D341Med (cell line): Measurements from ENCODE around the gene COL25A1.
"Not testable (repeated sequence)": the region's sequence is repeated elsewhere in the genome, so short reads cannot be mapped to it uniquely, and the experiment has no call there.

Source experiments
- DNase-seq: peaks from one replicate; pipeline ENCODE4 v3.0.0; 2012; ENCODE audit warnings: low spot score

COL25A1 gene

DNA sequence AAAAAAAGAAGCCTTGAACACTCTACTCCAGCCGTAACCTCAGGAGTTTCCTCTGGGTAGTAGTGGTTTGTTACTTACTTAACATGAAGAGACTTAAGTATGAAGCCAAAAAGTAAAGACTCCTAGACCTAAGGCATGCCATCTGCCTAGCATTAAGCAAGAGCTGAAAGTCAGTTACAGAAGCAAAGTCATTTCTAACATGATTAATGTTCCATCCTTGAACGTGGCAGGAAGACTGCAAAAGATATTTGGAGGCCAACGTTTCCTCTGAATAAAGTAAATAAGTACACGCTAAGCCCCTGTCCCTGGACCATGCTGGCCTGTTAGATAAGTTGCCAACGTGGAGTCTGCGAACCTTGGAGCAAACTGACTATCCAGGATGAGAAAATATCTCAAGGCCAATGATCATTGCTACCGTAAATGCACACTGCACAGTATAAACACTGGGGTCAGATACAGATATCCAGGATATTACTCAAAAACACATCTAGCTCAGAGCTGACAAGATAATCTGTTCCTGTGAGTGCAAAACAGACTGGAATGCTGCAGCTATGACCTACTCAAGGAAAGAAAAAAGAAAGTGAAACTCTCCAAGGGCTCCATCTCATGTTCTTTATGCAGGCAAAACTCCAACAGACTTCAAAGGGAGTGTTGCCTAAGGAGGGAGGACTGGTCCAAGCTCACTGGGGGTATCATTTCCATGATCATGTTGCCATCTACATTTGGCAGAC lies 255.8 kb downstream of the COL25A1 start:
- DNase-seq = no peak

DNA sequence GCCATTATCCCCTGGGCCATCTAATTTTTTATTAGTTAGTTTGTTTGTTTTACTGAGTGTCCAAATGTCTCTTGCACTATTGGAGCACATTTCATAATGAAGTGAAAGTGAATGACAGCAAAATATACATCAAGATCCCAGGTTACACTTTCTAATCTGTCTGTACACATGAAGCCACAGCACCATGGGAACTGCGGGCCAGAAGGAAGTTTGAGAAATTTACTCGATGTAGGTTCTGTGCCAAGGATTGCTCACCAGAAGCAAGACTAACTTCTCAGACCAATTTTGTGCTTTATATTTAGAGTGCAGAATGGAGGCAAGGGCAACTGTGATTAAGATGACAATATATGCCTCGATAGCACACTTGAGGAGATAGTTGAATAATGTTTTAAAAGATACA lies 258.0 kb downstream of the COL25A1 start:
- DNase-seq = no peak

DNA sequence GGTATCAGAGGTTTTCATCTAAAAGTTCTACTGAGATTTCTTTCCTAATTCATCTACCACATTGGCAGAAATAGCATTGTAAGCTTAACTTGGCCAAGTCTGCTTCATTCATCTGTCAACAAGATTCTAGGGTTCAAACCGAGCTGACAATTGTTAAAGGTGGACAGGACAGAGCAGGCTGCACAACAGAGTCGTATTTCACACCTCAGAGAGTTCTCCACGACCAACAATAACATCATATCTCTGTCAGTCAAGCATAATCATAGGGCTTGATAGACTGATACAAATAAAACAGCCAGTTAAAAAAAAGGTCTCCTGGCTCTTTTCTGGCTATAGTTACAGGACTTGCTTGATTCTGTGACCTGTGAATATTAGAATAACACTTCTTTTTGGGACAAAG lies 259.2 kb downstream of the COL25A1 start:
- no peak for DNase-seq

- no peak for DNase-seq
Observed at GRCh38 chr4:109041463-109042360, 260.7 kb downstream of the COL25A1 start.

DNA sequence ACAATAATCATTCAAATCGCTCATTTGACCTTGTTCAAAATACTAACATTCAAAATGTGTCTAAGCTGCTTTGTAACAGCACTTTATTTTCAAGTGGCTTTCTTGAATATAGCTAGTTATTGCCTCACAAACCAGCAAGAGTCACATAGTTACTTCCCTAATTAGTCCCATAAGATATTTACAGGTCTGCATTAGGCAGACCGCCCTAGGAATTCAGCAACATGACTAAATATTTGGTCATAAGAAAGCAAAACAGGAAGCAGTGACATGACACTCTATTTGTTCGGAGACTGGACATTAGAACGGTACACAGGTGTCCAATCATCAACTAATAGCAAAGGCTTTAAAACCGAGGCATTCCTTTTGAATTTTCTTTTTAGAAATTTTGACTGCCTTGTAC lies 262.0 kb downstream of the COL25A1 start:
- DNase-seq = no peak

DNA sequence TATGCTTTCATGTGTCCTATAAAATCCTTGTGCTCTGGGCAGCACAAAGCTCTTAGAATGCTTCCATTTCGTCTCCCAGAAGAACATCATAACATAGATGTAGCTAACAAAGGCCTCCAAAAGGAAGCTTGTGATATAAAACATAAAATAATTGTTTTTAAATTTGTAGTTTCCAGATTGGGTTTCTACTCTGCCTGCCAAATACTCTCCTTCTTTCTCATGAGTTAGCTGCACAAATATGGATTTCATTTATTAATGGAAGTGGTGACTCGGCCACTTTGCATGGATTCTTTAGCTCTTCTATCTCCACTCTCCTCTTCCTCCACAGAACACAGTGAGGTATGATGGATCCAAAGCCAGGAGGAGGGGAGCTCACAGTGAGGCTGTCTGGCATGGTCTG lies 265.4 kb downstream of the COL25A1 start:
- no peak for DNase-seq

- DNase-seq = no peak
Observed at GRCh38 chr4:109033993-109034392, 268.5 kb downstream of the COL25A1 start.

DNA sequence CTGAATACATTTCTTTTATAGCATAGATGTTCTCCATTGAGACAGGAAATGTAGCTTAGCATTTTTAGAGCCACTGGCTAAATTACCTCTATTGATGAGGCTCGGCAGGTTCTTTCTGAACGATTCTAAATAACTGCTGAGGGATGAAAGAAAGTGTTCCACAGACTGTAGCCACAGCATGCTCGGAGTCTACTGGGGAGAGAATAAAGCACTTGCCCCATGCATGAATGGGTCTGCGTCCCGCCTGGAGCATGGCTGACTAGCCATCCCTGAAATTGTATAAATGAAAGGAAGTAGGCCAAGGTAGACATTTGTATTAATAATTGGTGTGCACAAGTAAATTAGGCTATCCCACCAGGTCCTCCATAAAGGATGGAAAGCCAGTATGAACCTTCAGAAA lies 269.8 kb downstream of the COL25A1 start:
- DNase-seq = no peak

- DNase-seq = no peak
Observed at GRCh38 chr4:109029987-109030386, 272.5 kb downstream of the COL25A1 start.

DNA sequence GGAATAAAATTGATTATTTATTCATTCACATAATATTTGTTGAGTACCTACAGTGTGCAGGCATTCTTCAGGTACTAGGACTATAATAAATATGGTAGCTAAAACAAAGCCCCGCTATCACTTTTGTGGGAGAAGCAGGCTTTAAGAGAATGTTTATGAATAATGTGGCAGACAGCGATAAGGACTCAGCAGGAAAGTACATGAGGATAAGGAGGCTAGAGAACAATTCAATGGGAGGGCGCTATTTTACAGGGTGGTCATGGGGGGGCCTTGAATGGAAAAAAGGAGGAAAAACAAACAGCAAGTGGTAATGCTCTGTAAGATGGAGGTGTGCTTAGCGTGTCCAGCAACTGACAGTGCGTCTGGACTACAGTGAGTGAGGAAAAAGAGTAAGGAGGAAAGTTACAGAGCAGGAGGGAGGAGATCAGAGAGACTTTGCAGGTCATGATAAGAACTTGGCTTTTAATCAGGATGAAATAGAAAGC lies 275.4 kb downstream of the COL25A1 start:
- DNase-seq = no peak

DNA sequence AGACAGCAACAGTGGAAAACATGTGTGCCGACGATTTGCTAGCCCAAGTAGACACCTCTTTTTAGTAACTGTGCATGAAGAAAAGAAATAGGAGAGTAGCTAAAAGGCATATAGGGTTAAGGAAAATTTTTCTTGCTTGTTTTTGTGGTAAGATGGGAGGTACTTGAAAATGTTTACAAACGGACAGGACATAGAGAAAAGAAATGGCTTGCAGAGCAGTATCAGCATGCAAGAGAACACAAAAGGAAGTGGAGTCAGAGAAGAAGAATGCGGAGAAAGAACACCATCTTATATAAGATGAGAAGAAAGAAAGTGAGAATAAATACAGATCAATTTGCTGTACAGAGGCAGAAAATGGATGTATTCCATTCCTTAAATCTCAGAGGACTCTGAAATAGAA lies 275.9 kb downstream of the COL25A1 start:
- no peak for DNase-seq

DNA sequence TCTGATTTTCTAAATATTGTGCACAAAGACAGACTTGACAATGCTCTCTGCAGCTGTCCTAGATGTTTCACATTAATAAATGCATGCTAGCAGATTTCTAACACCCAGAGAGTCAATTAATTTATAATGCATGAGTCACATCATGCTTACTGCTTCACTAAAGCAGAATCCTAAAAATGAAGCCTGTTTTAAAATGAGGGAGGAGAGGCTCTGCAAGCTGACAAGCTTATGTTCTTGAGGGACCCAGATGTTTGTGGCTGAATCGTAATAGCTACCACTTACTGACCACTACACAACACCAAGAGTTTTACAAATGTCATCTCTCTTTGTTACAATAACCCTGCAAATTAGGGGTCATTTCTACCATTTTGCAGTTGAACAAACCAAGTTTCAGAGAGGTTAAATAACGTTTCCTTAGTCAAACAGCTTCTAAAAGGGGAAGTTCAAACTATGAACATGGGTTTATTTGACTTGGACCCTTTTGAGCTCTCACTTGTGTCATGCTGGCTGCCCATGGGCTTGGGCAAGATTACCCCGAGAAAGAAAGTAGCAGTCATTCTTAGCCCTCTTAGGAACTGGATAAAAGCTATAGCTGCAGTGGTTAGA lies 276.9 kb downstream of the COL25A1 start:
- DNase-seq = no peak

- DNase-seq = no peak
Observed at GRCh38 chr4:109022961-109023360, 279.5 kb downstream of the COL25A1 start.

DNA sequence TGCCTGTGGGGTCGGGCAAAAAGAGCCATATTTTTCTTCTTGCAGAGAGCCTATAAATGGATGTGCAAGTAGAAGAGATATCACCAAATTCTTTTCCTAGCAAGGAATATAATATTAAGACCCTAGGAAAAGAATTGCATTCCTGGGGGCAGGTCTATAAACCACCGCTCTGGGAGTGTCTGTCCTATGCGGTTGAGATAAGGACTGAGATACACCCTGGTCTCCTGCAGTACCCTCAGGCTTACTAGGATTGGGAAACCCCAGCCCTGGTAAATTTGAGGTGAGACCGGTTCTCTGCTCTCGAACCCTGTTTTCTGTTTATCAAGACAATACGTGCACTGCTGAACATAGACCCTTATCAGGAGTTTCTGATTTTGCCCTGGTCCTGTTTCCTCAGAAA lies 280.8 kb downstream of the COL25A1 start:
- not testable (repeated sequence) for DNase-seq

- DNase-seq = no peak
Observed at GRCh38 chr4:109020861-109021260, 281.6 kb downstream of the COL25A1 start.

- no peak for DNase-seq
Observed at GRCh38 chr4:109016200-109016599, 286.3 kb downstream of the COL25A1 start.

DNA sequence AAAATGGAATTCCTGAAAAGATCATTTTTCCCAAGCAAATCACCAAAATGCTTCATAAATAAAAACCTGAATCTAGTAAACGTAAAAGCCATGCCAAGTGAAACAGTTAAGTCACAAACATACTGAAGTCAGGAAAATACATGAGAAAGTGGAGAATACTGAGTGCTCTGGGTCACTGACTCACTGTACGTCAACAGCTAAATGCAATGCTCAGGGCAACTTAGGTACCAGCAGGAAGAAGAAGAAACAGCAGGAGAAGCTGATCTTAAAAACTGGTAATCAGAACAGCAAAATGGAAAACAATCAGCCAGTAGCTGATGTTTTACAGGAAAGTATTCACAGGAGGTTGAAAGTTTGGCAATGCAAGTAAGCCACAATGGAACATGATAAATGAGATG lies 287.0 kb downstream of the COL25A1 start:
- no peak for DNase-seq

DNA sequence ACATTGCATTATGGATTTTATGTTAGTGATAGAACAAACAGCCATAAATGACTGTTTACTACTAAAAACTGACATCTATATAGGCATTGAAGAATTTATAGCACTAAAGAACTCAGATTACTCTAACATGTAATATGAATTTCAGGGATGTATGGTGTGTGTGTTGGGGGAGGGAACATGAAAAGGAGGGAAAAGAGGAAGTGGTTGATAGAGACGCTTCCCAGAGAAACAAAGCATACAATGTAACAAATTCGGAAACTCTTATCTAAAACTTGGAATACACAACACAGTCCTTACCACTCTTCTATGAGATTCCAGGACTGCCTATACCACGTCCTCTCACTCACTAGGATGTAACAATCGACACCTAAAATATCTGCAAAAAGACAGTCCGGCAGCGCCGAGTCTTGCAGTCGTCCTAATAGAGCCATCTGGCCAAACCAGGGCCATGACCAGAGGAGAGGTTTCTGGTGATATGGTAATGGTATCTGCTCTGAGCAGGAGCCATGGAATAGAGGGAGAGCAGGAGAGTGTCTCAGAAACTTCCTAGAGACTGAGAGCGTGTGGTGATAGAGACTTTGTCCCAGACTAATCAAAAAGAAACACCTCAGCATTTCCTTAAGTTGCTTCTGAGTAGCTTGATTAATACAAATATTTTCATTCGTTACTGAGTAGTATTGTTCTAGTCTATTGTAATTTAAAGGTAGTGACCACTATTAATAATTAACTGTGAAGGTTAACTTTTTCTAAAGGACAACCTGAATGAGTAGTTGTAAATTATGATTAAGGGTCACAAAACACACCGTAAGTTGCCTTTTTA lies 287.7 kb downstream of the COL25A1 start:
- no peak for DNase-seq

DNA sequence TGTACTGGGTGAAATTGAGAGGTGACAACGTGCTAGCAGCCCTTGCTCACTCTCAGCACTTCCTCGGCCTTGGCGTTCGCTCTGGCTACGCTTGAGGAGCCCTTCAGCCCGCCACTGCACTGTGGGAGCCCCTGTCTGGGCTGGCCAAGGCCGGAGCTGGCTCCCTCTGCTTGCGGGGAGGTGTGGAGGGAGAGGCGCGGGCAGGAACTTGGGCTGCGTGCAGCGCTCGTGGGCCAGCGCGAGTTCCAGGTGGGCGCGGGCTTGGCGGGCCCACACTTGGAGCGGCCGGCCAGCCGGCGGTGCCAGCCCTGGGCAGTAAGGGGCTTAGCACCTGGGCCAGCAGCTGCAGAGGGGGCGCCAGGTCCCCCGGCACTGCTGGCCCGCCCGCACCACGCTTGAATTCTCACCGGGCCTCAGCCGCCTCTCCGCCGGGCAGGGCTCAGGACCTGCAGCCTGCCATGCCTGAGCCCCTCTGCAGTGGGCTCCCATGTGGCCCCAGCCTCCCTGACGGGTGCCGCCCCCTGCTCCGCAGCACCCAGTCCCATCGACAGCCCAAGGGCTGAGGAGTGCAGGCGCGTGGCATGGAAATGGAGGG lies 290.1 kb downstream of the COL25A1 start:
- no peak for DNase-seq

GRCh38 chr4:109011241-109012026 lies 291.0 kb downstream of the COL25A1 start:
- DNase-seq = no peak

GRCh38 chr4:109010521-109010920 lies 291.9 kb downstream of the COL25A1 start:
- no peak for DNase-seq
